Measurements from ENCODE around the gene GNA14.
"Not testable (repeated sequence)": the region's sequence is repeated elsewhere in the genome, so short reads cannot be mapped to it uniquely, and the experiment has no call there.

GRCh38 chr9:77441124-77441523, 207.0 kb downstream of the GNA14 start:
- not testable (repeated sequence) for TF ChIP-seq POLR2AphosphoS5 (IDR thresholded peaks at IDR 0.05; ENCODE audit: low read depth); CTCF (conservative IDR thresholded peaks at IDR 0.05; ENCODE audit: low read depth in 2 of 2); EZH2phosphoT487 (IDR thresholded peaks at IDR 0.05; ENCODE audit: unreplicated experiment); EZH2 (IDR thresholded peaks at IDR 0.05; ENCODE audit: low read depth, unreplicated experiment); REST (IDR thresholded peaks at IDR 0.05; ENCODE audit: unreplicated experiment); NANOG (IDR thresholded peaks at IDR 0.05; ENCODE audit: borderline replicate concordance); JUNB (IDR thresholded peaks at IDR 0.05; ENCODE audit: unreplicated experiment); ZNF331 (CRISPR knock-in tag; IDR thresholded peaks at IDR 0.05; ENCODE audit: low read depth); CREB1 (CRISPR knock-in tag; IDR thresholded peaks at IDR 0.05; ENCODE audit: low read depth); ETS1 (IDR thresholded peaks at IDR 0.05); STAT1 (IDR thresholded peaks at IDR 0.05; ENCODE audit: unreplicated experiment); ZNF462 (CRISPR knock-in tag; IDR thresholded peaks at IDR 0.05)

All from GM23338 (cell line).